Upper lobe of right lung (tissue), 1 donor: Measurements from ENCODE around the gene GLMP. TPM values are rescaled to one million over a fixed set of nuclear protein-coding genes. Genes with fewer than 3 reads are reported as not detected.
A peak's percentile ranks its signal among the peaks of the same experiment; 100 is the strongest.
"Not testable (repeated sequence)": the region's sequence is repeated elsewhere in the genome, so short reads cannot be mapped to it uniquely, and the experiment has no call there.

ENCODE experiments used
- ATAC-seq: fragments of 200-7000 bp; cut with Tn5 transposase; one replicate; pipeline ENCODE4 v1.9.1; 2020; ENCODE audit warnings: mild to moderate bottlenecking, moderate library complexity
- DNase-seq: peaks from one replicate; pipeline ENCODE4 v3.0.0-alpha.2; 2020
- H3K27ac ChIP-seq: fragments of 200-600 bp; one replicate; pipeline ENCODE4 v1.8.0; 2022
- H3K27me3 ChIP-seq: fragments of 200-600 bp; one replicate; pipeline ENCODE4 v1.8.0; 2022; ENCODE audit warnings: mild to moderate bottlenecking
- H3K36me3 ChIP-seq: fragments of 200-600 bp; one replicate; pipeline ENCODE4 v1.8.0; 2022
- H3K4me1 ChIP-seq: fragments of 200-600 bp; one replicate; pipeline ENCODE4 v1.8.0; 2022
- H3K4me3 ChIP-seq: fragments of 200-600 bp; one replicate; pipeline ENCODE4 v1.8.0; 2022; ENCODE audit warnings: mild to moderate bottlenecking
- H3K9me3 ChIP-seq: fragments of 200-600 bp; one replicate; pipeline ENCODE4 v1.8.0; 2022
- intact Hi-C: fragments of 100-400 bp; cut with DNase I; formaldehyde crosslinking; loops from one replicate; pipeline ENCODE4 v1.11.0; 2022
- total RNA-seq: library from RNA; stranded (reverse); fragmentation: NEBNext Ultra II Directional; extraction: Animal tissue kit (Norgen Biotek cat#: 25700); gene quantifications from one replicate; pipeline ENCODE4 v1.2.1, GENCODE V29; 2021
- TF ChIP-seq, protein P1 (sequence below): fragments of 200-600 bp; IDR thresholded peaks from one replicate; pipeline ENCODE4 v1.8.0; 2022; ENCODE audit warnings: antibody characterized with exemption
- donor health status: DM: no; HTN: yes; CAD: no; lungs with severe emphysema.

GLMP gene
- total RNA-seq, 1 donor from 2014 or later: 61.1 TPM

DNA sequence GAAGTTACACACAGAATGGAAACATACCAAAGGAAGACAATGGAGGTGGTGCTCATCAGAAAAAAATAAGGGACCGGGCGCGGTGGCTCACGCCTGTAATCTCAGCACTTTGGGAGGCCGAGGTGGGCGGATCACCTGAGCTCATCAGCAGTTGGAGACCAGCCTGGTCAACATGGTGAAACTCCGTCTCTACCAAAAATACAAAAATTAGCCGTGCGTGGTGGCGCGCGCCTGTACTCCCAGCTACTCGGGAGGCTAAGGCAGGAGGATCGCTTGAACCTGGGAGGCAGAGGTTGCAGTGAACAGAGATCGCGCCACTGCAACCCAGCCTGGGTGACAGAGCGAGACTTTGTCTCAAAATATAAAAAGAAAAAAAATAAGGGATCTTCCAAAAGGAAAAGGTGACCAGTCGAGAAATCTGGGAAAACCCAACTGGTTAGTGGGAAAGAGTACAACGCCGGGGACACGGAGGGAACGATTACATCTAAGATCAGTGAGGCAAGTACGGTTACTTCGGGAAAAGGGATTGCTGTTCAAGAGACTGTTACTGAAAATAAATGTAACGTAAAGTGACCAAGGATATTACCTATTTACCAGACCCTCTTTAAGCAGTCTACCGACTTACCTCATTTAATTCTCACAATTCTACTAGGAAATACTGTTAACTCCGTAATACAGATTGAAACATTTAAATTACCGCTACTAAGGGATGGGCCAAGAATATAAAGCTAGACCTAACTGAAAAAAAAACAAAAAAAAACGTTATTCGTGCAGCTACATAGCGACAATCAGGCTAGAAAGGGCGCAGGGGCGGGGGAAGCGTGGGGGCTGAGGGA is 41.8 kb upstream of the GLMP start:
- peaks cover 12% of the 10 kb centered on the region for H3K4me1 ChIP-seq
- TF ChIP-seq, protein P1, sequence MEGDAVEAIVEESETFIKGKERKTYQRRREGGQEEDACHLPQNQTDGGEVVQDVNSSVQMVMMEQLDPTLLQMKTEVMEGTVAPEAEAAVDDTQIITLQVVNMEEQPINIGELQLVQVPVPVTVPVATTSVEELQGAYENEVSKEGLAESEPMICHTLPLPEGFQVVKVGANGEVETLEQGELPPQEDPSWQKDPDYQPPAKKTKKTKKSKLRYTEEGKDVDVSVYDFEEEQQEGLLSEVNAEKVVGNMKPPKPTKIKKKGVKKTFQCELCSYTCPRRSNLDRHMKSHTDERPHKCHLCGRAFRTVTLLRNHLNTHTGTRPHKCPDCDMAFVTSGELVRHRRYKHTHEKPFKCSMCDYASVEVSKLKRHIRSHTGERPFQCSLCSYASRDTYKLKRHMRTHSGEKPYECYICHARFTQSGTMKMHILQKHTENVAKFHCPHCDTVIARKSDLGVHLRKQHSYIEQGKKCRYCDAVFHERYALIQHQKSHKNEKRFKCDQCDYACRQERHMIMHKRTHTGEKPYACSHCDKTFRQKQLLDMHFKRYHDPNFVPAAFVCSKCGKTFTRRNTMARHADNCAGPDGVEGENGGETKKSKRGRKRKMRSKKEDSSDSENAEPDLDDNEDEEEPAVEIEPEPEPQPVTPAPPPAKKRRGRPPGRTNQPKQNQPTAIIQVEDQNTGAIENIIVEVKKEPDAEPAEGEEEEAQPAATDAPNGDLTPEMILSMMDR: no peak
- H3K4me3 ChIP-seq: peak overlapping the region; percentile 96
- intact Hi-C loops: no loop called here
- H3K27ac ChIP-seq: peak overlapping the region; percentile 70
- peaks cover 35% of the 10 kb centered on the region for H3K36me3 ChIP-seq
- no peaks in the 10 kb centered on the region for H3K27me3 ChIP-seq
- no peaks in the 10 kb centered on the region for H3K9me3 ChIP-seq
- DNase-seq (no peak), ATAC-seq (no peak)

DNA sequence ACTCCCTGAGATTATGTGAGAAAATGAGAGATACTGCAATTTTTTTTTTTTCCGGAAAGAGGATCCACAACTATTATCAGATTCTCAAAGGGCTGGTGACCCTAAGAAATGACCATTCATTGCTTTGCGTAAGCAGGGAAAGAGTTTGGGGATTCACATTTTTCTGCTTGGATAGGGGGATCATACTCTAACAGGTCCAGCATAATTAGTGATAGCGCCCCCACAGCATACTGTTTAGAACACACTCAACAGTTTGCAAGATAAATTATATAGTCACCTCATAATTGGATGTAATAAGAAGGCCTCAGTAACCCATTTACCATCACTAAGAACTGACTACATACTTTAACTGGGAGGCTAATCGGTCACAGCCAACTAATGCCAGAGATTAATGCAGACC is 40.8 kb upstream of the GLMP start:
- TF ChIP-seq, protein P1: peak; percentile 9
- H3K27ac ChIP-seq: no peak overlapping the region
- no peak for DNase-seq
- peaks cover 12% of the 10 kb centered on the region for H3K4me1 ChIP-seq
- intact Hi-C loops: no loop called here
- H3K9me3 ChIP-seq: no peaks in the 10 kb centered on the region
- peaks cover 45% of the 10 kb centered on the region for H3K36me3 ChIP-seq
- no peak for ATAC-seq
- H3K27me3 ChIP-seq: no peaks in the 10 kb centered on the region
- H3K4me3 ChIP-seq: no peak overlapping the region

DNA sequence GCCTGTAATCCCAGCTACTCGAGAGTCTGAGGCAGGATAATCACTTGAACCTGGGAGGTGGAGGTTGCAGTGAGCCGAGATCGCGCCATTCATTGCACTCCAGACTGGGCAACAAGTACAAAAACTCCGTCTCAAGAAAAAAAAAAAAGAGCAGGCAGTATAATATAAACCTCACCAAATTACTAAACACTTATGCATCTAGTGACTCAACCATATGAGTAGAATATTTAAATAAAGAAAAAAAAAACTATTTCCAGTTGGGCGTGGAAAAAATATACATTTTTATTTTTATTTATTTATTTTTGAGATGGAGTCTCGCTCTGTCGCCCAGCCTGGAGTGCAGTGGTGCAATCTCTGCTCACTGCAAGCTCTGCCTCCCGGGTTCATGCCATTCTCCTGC is 27.7 kb upstream of the GLMP start:
- DNase-seq, intact Hi-C loops, H3K27ac ChIP-seq, ATAC-seq, H3K9me3 ChIP-seq, H3K4me1 ChIP-seq, H3K27me3 ChIP-seq, H3K4me3 ChIP-seq: not testable (repeated sequence)
- H3K36me3 ChIP-seq: peaks cover 78% of the 10 kb centered on the region

DNA sequence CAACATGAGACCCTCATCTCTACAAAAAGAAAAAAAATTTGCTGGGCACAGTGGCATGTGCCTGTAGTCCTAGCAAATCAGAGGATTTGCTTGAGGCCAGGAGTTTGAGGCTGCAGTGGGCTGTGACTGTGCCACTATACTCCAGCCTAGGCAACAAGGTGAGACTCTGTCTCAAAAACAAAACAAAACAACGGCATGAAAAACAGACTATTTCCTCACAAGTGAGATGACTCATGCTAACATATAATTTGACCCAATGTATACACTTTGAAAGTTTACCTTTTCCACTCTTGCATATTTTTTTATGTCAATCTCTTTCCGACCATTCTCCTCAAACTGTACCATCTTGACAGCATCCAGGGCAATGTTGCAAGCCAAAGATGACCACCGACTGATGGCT is 25.1 kb upstream of the GLMP start:
- no peak overlapping the region for H3K4me3 ChIP-seq
- DNase-seq: no peak
- ATAC-seq: no peak
- TF ChIP-seq, protein P1: no peak
- H3K36me3 ChIP-seq: peaks cover 99% of the 10 kb centered on the region
- no peak overlapping the region for H3K27ac ChIP-seq
- H3K27me3 ChIP-seq: no peaks in the 10 kb centered on the region
- intact Hi-C loops: no loop called here
- H3K9me3 ChIP-seq: no peaks in the 10 kb centered on the region
- H3K4me1 ChIP-seq: no peaks in the 10 kb centered on the region

DNA sequence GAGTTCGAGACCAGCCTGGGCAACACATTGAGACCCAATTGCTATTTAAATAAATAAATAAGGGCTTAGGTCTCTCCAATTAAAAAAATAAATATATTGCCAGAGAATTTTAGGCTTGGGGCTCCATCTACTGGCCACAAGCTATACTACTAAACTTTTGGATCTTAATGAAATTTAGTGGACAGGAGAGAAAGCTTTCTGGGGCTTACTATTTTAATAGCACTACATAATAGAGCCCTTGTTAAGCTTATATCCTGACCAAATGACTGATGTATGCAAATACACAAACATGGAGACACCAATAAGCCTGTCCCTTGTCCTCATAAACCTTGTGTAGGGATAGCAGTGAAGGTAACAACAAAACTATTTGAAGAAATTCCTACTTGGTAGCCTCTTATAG is 24.2 kb upstream of the GLMP start:
- no peaks in the 10 kb centered on the region for H3K27me3 ChIP-seq

DNA sequence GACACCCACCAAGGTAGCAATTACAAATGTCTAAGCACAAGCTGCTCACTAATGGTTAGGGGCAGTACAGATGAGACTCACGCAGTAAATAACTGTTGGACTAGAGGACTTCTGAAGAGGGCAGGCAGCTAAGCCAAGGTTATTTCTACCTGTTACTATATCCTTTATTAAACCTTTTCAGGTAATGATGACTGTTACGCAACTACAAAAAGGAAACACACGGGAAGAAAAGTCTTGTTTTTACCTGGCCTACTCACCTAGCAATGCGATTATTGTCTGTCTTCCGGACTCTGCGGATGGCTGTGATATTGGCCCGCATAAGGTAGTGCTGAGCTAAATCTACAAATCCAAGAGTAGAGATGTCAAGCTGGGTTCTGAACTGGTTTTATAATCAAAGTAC is 21.4 kb upstream of the GLMP start:
- no peak overlapping the region for H3K27ac ChIP-seq
- intact Hi-C loops: no loop called here
- no peak overlapping the region for H3K4me3 ChIP-seq
- TF ChIP-seq, protein P1: no peak
- H3K27me3 ChIP-seq: no peaks in the 10 kb centered on the region
- H3K4me1 ChIP-seq: no peaks in the 10 kb centered on the region
- peaks cover 100% of the 10 kb centered on the region for H3K36me3 ChIP-seq
- ATAC-seq (no peak), DNase-seq (no peak)
- H3K9me3 ChIP-seq: no peaks in the 10 kb centered on the region

More for the DNA sequence above, 24.2 kb upstream of the GLMP start:
- intact Hi-C loops: no loop called here
- peaks cover 100% of the 10 kb centered on the region for H3K36me3 ChIP-seq
- ATAC-seq (no peak), DNase-seq (no peak)
- no peak overlapping the region for H3K4me3 ChIP-seq
- H3K27ac ChIP-seq: no peak overlapping the region
- H3K9me3 ChIP-seq: no peaks in the 10 kb centered on the region
- H3K4me1 ChIP-seq: no peaks in the 10 kb centered on the region
- TF ChIP-seq, protein P1: peak; percentile 54
